T-cell (primary cell): ENCODE results near the gene ACP5. TPM values are rescaled to one million over a fixed set of nuclear protein-coding genes. Genes with fewer than 3 reads are reported as not detected.

Experiments used
- ATAC-seq, 4 experiments: fragments of 200-7000 bp in 3 of 4; fragments of 150-1000 bp in 1 of 4; cut with Tn5 transposase; replicated peaks in 1 of 4; 1 replicate in 3 of 4; 2 replicates in 1 of 4; pipeline ENCODE4 v1.10.0; 2021; ENCODE audit warnings: moderate library complexity in 3 of 4, mild to moderate bottlenecking in 2 of 4, moderate number of reproducible peaks in 1 of 4
- CTCF ChIA-PET, 2 donors: fragments of 300-600 bp; sonication (Branson Sonifier 250); formaldehyde crosslinking; loops; one replicate each; lab custom pipeline; 2022; ENCODE audit warnings: antibody characterized with exemption in 2 of 2; lab: Charles Lee
- POLR2A ChIA-PET, 2 donors: fragments of 300-600 bp; sonication (Branson Sonifier 250); formaldehyde crosslinking; loops; one replicate each; lab custom pipeline; 2022; ENCODE audit warnings: antibody characterized with exemption in 2 of 2; lab: Charles Lee
- DNase-seq, 35 experiments: peaks; one replicate each; pipeline versions ENCODE4 v3.0.0 to v3.0.0-alpha.2; 2013 to 2023
- H3K27ac ChIP-seq: one replicate; pipeline ENCODE4 v1.5.1; 2013; ENCODE audit warnings: low read length
- H3K27me3 ChIP-seq, 2 experiments: replicated peaks in 1 of 2; 1 replicate in 1 of 2; 2 replicates in 1 of 2; pipeline versions ENCODE4 v1.6.1 to v1.7.0; 2013; ENCODE audit warnings: low read length in 1 of 2, mixed read lengths in 1 of 2; ENCODE audit not compliant: control insufficient read depth in 2 of 2, insufficient read depth in 2 of 2; ENCODE audit errors: extremely low read depth in 1 of 2
- H3K36me3 ChIP-seq, 2 donors: 1 replicate in 1 of 2; 2 replicates in 1 of 2; pipeline versions ENCODE4 v1.6.1 to v1.7.0; 2013; ENCODE audit warnings: low read length in 1 of 2; ENCODE audit not compliant: control insufficient read depth in 2 of 2, insufficient read depth in 1 of 2; ENCODE audit errors: extremely low read depth in 1 of 2
- H3K4me1 ChIP-seq, 2 experiments: 1 replicate in 1 of 2; 2 replicates in 1 of 2; pipeline versions ENCODE4 v1.6.1 to v1.7.0; 2013; ENCODE audit warnings: low read length in 2 of 2, mixed read lengths in 1 of 2; ENCODE audit not compliant: insufficient read depth in 2 of 2, control insufficient read depth in 1 of 2; ENCODE audit errors: extremely low read depth in 1 of 2
- H3K4me3 ChIP-seq, 2 donors: 1 replicate in 1 of 2; 2 replicates in 1 of 2; pipeline versions ENCODE4 v1.5.1 to v1.7.0; 2013; ENCODE audit warnings: mild to moderate bottlenecking in 2 of 2, low read length in 1 of 2, moderate library complexity in 1 of 2; ENCODE audit not compliant: control insufficient read depth in 1 of 2; ENCODE audit errors: extremely low read depth in 1 of 2
- H3K9me3 ChIP-seq: 2 replicates; pipeline ENCODE4 v1.7.0; 2013
- H3K27ac Mint-ChIP-seq, 2 donors: one replicate each; pipeline ENCODE4 v1.8.0; 2020 to 2021; ENCODE audit warnings: mild to moderate bottlenecking in 2 of 2, mixed read lengths in 2 of 2
- H3K27me3 Mint-ChIP-seq, 2 donors: one replicate each; pipeline ENCODE4 v1.8.0; 2021 to 2022; ENCODE audit warnings: mixed read lengths in 2 of 2
- H3K36me3 Mint-ChIP-seq: one replicate; pipeline ENCODE4 v1.8.0; 2021; ENCODE audit warnings: mixed read lengths
- H3K4me1 Mint-ChIP-seq, 3 donors: one replicate each; pipeline ENCODE4 v1.8.0; 2020 to 2022; ENCODE audit warnings: mixed read lengths in 3 of 3, mild to moderate bottlenecking in 1 of 3
- H3K4me3 Mint-ChIP-seq, 3 donors: one replicate each; pipeline ENCODE4 v1.8.0; 2020 to 2022; ENCODE audit warnings: mild to moderate bottlenecking in 3 of 3, mixed read lengths in 3 of 3, moderate library complexity in 3 of 3
- H3K9me3 Mint-ChIP-seq, 3 donors: one replicate each; pipeline ENCODE4 v1.8.0; 2020 to 2022; ENCODE audit warnings: mixed read lengths in 3 of 3
- WGBS: methylation state at CpG from one replicate; pipeline ENCODE4 v1.1.5; 2013; ENCODE audit warnings: missing lambda C conversion rate; ENCODE audit not compliant: insufficient coverage; 5-methylcytosine and 5-hydroxymethylcytosine counted together
- total RNA-seq, 35 experiments: library from RNA in 6 of 35; stranded (reverse) in 6 of 35; fragments of 120-200 nt in 1 of 35; gene quantifications; one replicate each; pipeline versions ENCODE4 v1.2.1 to v1.2.4 and lab custom pipeline; 2013 to 2026

ACP5 gene
- total RNA-seq, 5 donors from 2014 or later (not counting 1 experiment from before 2014, with no cell fraction given) = 16.2 to 29.8 (median 18.6) TPM

DNA sequence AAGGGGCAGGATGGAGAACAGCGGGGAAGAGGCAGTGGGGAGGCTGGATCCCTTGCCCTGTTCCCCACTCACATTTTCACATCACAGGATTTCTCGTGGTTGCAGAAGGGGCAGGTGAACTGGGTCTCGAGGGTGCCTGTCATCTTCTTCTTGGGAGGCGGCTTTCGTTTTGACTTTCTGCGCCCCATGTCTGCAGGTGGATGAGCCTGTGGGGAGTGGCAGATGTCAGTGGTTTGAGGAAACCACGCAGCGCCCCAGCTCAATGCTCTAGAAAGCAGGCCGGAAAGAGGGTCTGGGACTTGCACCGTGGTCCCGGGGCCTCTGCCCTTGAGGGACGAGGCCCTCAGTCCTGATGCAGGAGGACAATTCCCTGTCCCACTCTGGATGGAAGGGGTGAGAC, 23.3 kb downstream of the ACP5 start:
- no peak overlapping the region for H3K27ac ChIP-seq
- H3K36me3 ChIP-seq = peaks cover 9 to 37% of the 10 kb centered on the region in 2 donors
- peaks cover 30 to 37% (median 37%) of the 10 kb centered on the region in 3 donors for H3K4me1 Mint-ChIP-seq
- H3K4me1 ChIP-seq = peaks cover 7 to 33% of the 10 kb centered on the region in 2 experiments
- H3K27me3 ChIP-seq = no peaks in the 10 kb centered on the region
- ChIA-PET CTCF (interaction anchor here in 1 of 2 donors (1.0 kb wide), 1 partner anchor 18 kb away, joined by 4 read pairs; no protein-coding TSS in a partner anchor), POLR2A (no interaction called here)
- DNase-seq (no peak), ATAC-seq (no peak)
- H3K27me3 Mint-ChIP-seq = no peaks in the 10 kb centered on the region
- 38% methylated on average over 6 of the region's 12 CpGs for WGBS
- H3K36me3 Mint-ChIP-seq = peaks cover 25% of the 10 kb centered on the region
- no peaks in the 10 kb centered on the region for H3K9me3 Mint-ChIP-seq
- no peak overlapping the region for H3K4me3 Mint-ChIP-seq
- no peaks in the 10 kb centered on the region for H3K9me3 ChIP-seq
- no peak overlapping the region for H3K4me3 ChIP-seq
- peak overlapping the region; percentile 27 to 52 for H3K27ac Mint-ChIP-seq

DNA sequence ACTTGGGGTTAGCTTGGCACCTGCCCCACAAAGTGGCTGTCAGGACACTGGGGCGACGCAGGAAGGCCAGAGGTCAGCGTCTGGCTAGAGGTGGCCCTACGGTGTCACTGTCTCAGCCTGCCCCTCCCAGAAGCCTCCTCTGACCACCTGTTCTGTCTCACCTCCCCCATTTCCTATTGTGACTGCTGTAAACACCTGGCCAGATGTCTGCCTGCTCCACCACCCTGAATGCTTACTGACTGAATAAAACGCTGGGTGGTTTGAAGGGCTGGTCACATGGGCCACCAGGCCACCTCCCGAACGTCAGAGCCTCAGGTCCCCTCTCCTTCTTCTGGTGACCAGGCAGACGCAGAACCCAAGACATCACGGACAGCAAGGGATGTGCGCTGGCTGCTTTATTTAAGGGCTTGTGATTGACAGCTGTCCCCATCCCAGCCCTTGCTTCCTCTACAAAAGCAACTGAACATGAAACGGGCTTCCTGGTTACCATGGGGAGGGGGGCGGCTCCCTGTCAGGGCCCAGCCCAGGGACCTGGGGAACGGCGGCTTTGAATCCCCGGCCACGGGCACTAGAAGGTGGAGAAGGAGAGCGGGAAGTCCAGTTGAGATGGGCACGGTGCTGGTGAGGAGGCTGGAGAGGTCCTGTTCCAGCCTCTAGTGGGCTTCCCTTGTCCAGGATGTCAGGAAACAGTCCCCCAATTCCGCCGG, 24.6 kb downstream of the ACP5 start:
- POLR2A ChIA-PET = no interaction called here
- DNase-seq (no peak), ATAC-seq (no peak)
- Histone ChIP-seq H3K27me3 (no peaks in the 10 kb centered on the region), H3K4me3 (no peak overlapping the region), H3K27ac (no peak overlapping the region), H3K4me1 (peaks cover 1 to 23% of the 10 kb centered on the region in 2 experiments), H3K36me3 (peaks cover 9 to 37% of the 10 kb centered on the region in 2 donors), H3K9me3 (no peaks in the 10 kb centered on the region)
- CTCF ChIA-PET = no interaction called here
- 90% methylated on average over 13 of the region's 20 CpGs for WGBS
- Mint-ChIP-seq H3K27ac (no peak overlapping the region), H3K9me3 (no peaks in the 10 kb centered on the region), H3K36me3 (peaks cover 23% of the 10 kb centered on the region), H3K4me1 (peaks cover 21 to 28% (median 23%) of the 10 kb centered on the region in 3 donors), H3K27me3 (no peaks in the 10 kb centered on the region), H3K4me3 (no peak overlapping the region)

GRCh38 chr19:11551603-11552235, 25.7 kb downstream of the ACP5 start:
- no peak for DNase-seq
- no peak overlapping the region for H3K27ac ChIP-seq
- H3K4me1 ChIP-seq = peaks cover 0 to 14% of the 10 kb centered on the region in 2 experiments
- H3K9me3 Mint-ChIP-seq = no peaks in the 10 kb centered on the region
- H3K4me3 ChIP-seq = no peak overlapping the region
- ATAC-seq = no peak
- CTCF ChIA-PET = no interaction called here
- peaks cover 13 to 21% (median 15%) of the 10 kb centered on the region in 3 donors for H3K4me1 Mint-ChIP-seq
- no peak overlapping the region for H3K4me3 Mint-ChIP-seq
- no peak overlapping the region for H3K27ac Mint-ChIP-seq
- H3K9me3 ChIP-seq = no peaks in the 10 kb centered on the region
- POLR2A ChIA-PET = no interaction called here
- H3K36me3 ChIP-seq = peaks cover 9 to 37% of the 10 kb centered on the region in 2 donors
- H3K27me3 ChIP-seq = no peaks in the 10 kb centered on the region
- H3K36me3 Mint-ChIP-seq = peaks cover 19% of the 10 kb centered on the region
- 96% methylated on average over 25 of the region's 26 CpGs for WGBS
- no peaks in the 10 kb centered on the region for H3K27me3 Mint-ChIP-seq

GRCh38 chr19:11550265-11550664, 27.2 kb downstream of the ACP5 start:
- Mint-ChIP-seq H3K27me3 (no peaks in the 10 kb centered on the region), H3K36me3 (peaks cover 12% of the 10 kb centered on the region), H3K4me3 (no peak overlapping the region), H3K27ac (no peak overlapping the region), H3K4me1 (peaks cover 2 to 7% (median 3%) of the 10 kb centered on the region in 3 donors), H3K9me3 (no peaks in the 10 kb centered on the region)
- peaks cover 0 to under 1% of the 10 kb centered on the region in 2 experiments for H3K27me3 ChIP-seq
- ChIA-PET POLR2A (no interaction called here), CTCF (interaction anchor here in 1 of 2 donors (0.6 kb wide), 1 partner anchor 47 kb away, joined by 3 read pairs; no protein-coding TSS in a partner anchor)
- WGBS = 98% methylated on average over 5 of the region's 8 CpGs
- H3K36me3 ChIP-seq = peaks cover 9 to 35% of the 10 kb centered on the region in 2 donors
- no peak overlapping the region for H3K27ac ChIP-seq
- peaks cover 0 to 14% of the 10 kb centered on the region in 2 experiments for H3K4me1 ChIP-seq
- ATAC-seq (no peak), DNase-seq (no peak)
- H3K9me3 ChIP-seq = no peaks in the 10 kb centered on the region
- no peak overlapping the region for H3K4me3 ChIP-seq

DNA sequence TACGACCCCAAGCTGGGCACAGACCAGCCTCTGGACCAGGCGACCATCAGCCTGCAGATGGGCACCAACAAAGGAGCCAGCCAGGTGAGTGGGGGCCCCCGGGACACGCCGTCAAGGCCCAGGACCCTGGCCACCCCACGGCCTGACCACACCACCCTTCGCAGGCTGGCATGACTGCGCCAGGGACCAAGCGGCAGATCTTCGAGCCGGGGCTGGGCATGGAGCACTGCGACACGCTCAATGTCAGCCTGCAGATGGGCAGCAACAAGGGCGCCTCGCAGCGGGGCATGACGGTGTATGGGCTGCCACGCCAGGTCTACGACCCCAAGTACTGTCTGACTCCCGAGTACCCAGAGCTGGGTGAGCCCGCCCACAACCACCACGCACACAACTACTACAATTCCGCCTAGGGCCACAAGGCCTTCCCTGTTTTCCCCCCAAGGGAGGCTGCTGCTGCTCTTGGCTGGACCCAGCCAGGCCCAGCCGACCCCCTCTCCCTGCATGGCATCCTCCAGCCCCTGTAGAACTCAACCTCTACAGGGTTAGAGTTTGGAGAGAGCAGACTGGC, 28.0 kb downstream of the ACP5 start:
- Mint-ChIP-seq H3K36me3 (peaks cover 11% of the 10 kb centered on the region), H3K27ac (no peak overlapping the region), H3K27me3 (peaks cover 0 to 1% of the 10 kb centered on the region in 2 donors), H3K9me3 (no peaks in the 10 kb centered on the region), H3K4me1 (peaks cover 0 to 6% (median 2%) of the 10 kb centered on the region in 3 donors), H3K4me3 (no peak overlapping the region)
- ATAC-seq (no peak), DNase-seq (no peak)
- POLR2A ChIA-PET = no interaction called here
- no peak overlapping the region for H3K4me3 ChIP-seq
- CTCF ChIA-PET = no interaction called here
- 89% methylated on average over 23 of the region's 24 CpGs for WGBS
- peaks cover 9 to 30% of the 10 kb centered on the region in 2 donors for H3K36me3 ChIP-seq
- peaks cover 0 to 4% of the 10 kb centered on the region in 2 experiments for H3K27me3 ChIP-seq
- H3K9me3 ChIP-seq = no peaks in the 10 kb centered on the region
- no peak overlapping the region for H3K27ac ChIP-seq
- H3K4me1 ChIP-seq = peaks cover 0 to 12% of the 10 kb centered on the region in 2 experiments

- H3K27me3 Mint-ChIP-seq = peaks cover 5 to 6% of the 10 kb centered on the region in 2 donors
- DNase-seq = no peak
- H3K4me1 Mint-ChIP-seq = no peaks in the 10 kb centered on the region
- ChIA-PET CTCF (interaction anchor here in 1 of 2 donors (0.7 kb wide), 1 partner anchor 664 kb away, joined by 3 read pairs; no protein-coding TSS in a partner anchor), POLR2A (interaction anchor here in 1 of 2 donors (0.6 kb wide), 1 partner anchor 63 kb away, joined by 3 read pairs; no protein-coding TSS in a partner anchor)
- Histone ChIP-seq H3K27me3 (peaks cover 0 to 4% of the 10 kb centered on the region in 2 experiments), H3K27ac (no peak overlapping the region), H3K4me1 (peaks cover 0 to 1% of the 10 kb centered on the region in 2 experiments), H3K9me3 (no peaks in the 10 kb centered on the region), H3K36me3 (peaks cover 0 to 16% of the 10 kb centered on the region in 2 donors), H3K4me3 (no peak overlapping the region)
- 95% methylated on average over 6 of the region's 14 CpGs for WGBS
- no peaks in the 10 kb centered on the region for H3K9me3 Mint-ChIP-seq
- peaks cover 6% of the 10 kb centered on the region for H3K36me3 Mint-ChIP-seq
- ATAC-seq = no peak
- H3K4me3 Mint-ChIP-seq = no peak overlapping the region
- H3K27ac Mint-ChIP-seq = no peak overlapping the region
These were observed 29.3 kb downstream of the ACP5 start for GRCh38 chr19:11547929-11548700.
